Medulla oblongata (tissue), 1 donor: ENCODE measurements around the gene TAS2R10.
A peak's percentile ranks its signal among the peaks of the same experiment; 100 is the strongest.
"Not testable (repeated sequence)": the region's sequence is repeated elsewhere in the genome, so short reads cannot be mapped to it uniquely, and the experiment has no call there.

Experiments used
- DNase-seq: peaks from one replicate; pipeline ENCODE4 v3.0.0-alpha.2; 2015; ENCODE audit errors: extremely low spot score

TAS2R10 gene, protein sequence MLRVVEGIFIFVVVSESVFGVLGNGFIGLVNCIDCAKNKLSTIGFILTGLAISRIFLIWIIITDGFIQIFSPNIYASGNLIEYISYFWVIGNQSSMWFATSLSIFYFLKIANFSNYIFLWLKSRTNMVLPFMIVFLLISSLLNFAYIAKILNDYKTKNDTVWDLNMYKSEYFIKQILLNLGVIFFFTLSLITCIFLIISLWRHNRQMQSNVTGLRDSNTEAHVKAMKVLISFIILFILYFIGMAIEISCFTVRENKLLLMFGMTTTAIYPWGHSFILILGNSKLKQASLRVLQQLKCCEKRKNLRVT

GRCh38 chr12:10826258-10826657 is at the start of gene TAS2R10:
Gene TAS2R10, minus strand, starts transcription at chr12:10826358. Its CDS starts 89 bp downstream, at chr12:10826269.
- DNase-seq: no peak

GRCh38 chr12:10873378-10873777 is 47.2 kb upstream of the TAS2R10 start:
- DNase-seq: peak; percentile 8

GRCh38 chr12:10867381-10867780 is 41.2 kb upstream of the TAS2R10 start:
- DNase-seq: no peak

GRCh38 chr12:10863512-10864218 is 37.5 kb upstream of the TAS2R10 start:
- DNase-seq: no peak

DNA sequence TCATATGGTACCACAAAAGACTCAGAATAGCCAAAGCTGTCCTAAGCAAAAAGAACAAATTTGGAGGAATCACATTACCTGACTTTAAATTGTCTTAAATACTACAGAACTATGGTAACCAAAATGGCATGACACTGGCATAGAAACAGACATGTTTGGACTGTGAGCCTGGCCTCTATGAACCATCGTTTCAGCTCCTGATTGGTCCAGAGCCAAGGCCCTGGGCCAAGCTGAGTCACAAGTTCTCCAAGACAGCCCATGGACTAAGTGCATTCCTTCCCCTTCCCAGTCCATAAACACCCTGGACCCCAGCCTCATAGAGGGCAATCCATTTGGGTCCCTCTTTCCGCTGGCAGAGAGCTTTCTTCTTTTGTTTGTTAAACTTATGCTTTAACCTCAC is 35.2 kb upstream of the TAS2R10 start:
- DNase-seq: no peak

DNA sequence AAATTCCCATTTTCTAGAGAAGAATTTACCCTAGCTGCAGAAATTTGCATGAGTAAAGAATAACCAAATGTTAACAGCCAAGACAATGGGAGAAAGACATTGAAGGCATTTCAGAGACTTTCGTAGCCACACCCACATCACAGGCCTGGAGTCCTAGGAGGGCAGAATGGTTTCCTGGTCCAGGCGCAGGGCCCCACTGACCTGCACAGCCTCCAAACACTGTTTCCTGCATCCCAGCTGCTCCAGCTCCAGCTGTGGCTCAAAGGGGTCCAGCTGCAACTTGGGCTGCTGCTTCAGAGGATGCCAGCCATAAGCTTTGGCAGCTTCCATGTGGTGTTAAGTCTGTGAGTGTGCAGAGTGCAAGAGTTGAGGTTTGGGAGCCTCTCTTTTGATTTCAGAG is 29.6 kb upstream of the TAS2R10 start:
- no peak for DNase-seq

DNA sequence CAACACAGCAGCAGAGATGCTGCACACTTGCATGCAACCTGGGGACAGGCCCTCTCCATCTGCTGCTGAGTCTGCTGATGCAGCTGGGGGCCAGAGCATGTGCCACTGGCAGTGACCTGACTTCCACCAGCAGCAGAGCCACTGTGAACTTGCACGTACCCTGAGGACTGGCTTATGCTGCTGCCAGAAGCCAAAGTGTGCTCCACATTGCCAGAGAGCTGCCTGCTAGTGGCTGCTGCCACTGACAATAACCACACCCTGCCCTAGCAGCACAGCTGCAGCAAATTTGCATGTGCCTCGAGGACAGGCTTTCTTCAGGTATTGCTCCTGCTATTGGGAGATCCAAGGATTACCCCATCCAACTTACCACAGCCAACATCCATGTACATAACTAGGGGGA is 27.6 kb upstream of the TAS2R10 start:
- no peak for DNase-seq

- no peak for DNase-seq
Observed at GRCh38 chr12:10851243-10851858, 25.2 kb upstream of the TAS2R10 start.

DNA sequence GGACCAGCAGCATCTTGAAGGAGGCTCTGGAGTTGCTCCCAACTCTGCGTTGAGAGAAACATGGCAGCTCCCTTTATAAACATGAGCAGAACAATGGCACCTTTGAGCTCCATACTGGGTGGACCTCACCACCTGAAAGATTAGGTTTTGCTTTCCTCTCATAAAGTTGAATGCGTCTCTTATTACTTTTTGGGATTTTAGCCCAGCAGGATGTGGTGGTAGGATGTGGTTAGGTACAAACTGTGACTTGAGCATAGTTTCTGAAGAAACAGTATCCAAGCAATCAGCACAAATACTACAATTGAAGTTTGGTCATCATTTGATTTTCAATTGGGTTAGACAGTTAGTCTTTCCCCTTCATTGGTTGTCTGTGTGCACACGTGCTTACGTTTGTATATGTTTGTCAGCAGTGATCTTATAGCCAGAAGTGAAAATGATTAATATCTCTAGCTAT is 23.3 kb upstream of the TAS2R10 start, which contains the start of gene PRR4:
Gene PRR4, minus strand, starts transcription at position 51 of the 454 bp plus-strand sequence. Its CDS starts 38 bp downstream, at position 13.
- no peak for DNase-seq

DNA sequence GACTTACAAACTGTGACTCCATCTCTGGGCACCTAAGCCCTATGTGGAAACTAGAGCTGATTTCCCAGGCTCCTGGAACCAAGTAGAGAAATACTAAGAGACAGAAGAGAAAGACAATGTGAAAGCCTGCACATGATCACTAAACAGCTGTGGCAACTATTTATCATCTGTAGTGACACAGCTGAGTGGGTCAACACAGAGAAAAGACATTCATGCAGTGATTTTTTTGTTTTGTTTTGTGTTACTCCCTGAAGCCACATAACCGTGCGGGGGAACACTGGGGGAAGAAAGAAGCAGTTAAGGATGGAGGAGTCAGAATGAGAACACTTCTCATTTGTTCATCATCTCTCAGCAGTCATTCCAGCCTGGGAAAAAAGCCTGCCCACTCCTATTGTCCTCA is 21.6 kb upstream of the TAS2R10 start:
- peak; percentile 3 for DNase-seq

GRCh38 chr12:10842862-10843261 is 16.7 kb upstream of the TAS2R10 start:
- no peak for DNase-seq

GRCh38 chr12:10838461-10838860 is 12.3 kb upstream of the TAS2R10 start:
- no peak for DNase-seq

DNA sequence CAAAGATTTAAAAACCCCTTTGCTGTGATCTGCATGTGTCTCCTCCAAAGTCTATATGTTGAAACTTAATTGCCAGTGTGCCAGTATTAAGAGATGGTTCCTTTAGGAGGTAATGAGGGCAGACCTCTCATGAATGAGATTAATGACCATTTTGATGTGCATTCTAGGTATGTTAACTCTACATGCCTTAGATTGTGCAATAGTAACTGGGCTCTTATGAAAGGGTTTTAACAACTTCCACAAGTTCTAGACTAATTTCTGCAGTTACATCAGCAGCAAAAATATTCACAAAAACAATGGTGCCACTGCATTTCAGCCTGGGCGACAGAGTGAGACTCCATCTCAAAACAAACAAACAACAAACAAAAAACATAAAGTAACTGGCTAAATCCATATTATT is 3.8 kb upstream of the TAS2R10 start:
- DNase-seq: no peak

GRCh38 chr12:10824957-10825356 is 1.2 kb downstream of the TAS2R10 start:
- DNase-seq: no peak

GRCh38 chr12:10811883-10812536 is 14.1 kb downstream of the TAS2R10 start:
- no peak for DNase-seq

GRCh38 chr12:10810068-10810467 is 16.1 kb downstream of the TAS2R10 start, which contains the start of gene TAS2R9:
Gene TAS2R9, minus strand, starts transcription at chr12:10810168. Its CDS starts 93 bp downstream, at chr12:10810075.
- no peak for DNase-seq

- no peak for DNase-seq
Observed at GRCh38 chr12:10807186-10807585, 19.0 kb downstream of the TAS2R10 start, which contains the start of gene TAS2R8. Gene TAS2R8, minus strand, starts transcription at chr12:10807286. Its CDS starts 306 bp downstream, at chr12:10806980.

DNA sequence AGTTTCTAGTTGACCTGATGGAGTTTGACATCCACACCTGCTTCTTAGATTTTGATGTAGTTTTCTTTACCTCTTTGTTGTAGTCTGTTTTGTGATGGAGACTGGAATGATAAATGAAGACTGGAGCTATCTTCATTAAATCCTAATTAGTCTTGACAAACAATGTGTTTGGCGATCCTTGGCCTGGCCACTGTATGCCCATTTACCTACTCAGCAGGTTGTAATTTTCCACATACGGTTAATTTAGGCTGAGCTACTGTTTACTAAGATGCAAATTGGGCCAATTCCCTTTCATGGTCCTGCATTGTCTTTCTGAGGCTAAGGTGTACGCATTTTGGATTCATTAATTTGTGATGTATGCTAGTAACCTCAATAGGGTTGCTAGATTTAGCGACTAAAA is 23.6 kb downstream of the TAS2R10 start, which contains the start of gene TAS2R7:
Gene TAS2R7, minus strand, starts transcription at position 41 of the 400 bp plus-strand sequence. CDS start 57 bp downstream, outside the sequence.
- DNase-seq: no peak

GRCh38 chr12:10801741-10802140 is 24.4 kb downstream of the TAS2R10 start:
- no peak for DNase-seq

GRCh38 chr12:10794222-10794621 is 31.9 kb downstream of the TAS2R10 start:
- DNase-seq: no peak

DNA sequence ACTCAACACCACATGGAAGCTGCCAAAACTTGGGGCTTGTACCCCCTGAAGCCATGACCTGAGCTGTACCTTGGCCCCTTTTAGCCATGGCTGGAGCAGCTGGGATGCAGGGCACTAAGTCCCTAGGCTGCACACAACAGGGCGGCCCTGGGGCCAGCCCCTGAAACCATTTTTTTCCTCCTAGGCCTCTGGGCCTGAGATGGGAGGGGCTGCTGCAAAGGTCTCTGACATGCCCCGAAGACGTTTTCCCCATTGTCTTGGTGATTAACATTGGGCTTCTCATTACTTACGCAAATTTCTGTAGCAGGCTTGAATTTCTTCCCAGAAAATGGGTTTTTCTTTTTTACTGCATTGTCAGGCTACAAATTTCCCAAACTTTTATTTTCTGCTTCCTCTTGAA is 34.4 kb downstream of the TAS2R10 start:
- not testable (repeated sequence) for DNase-seq

DNA sequence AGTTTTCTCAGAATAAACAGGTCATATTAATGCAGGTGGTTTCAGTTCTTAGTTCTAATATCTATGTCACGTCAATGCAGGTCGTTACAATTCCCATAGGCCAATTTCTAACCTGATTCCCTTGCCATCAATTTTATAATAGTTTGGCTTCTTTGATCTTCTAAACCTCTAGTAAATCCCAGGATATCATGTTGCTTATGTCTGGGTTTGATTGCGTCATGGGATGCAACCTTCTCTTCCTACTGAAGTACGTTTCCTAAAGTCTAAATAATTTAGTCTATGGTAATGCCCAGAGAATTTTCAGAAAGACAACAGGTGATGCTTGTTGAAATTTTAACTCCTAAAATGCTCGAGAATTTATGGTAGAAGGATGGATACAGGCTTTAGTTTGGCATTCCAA is 42.9 kb downstream of the TAS2R10 start:
- DNase-seq: no peak
